IPS DF 4.7 (cell line): Measurements from ENCODE around the gene RACGAP1.

Experiments used
- DNase-seq: peaks from one replicate; pipeline ENCODE4 v3.0.0-alpha.2; 2013; ENCODE audit warnings: low spot score; ENCODE audit errors: extremely low read depth

The RACGAP1 gene

DNA sequence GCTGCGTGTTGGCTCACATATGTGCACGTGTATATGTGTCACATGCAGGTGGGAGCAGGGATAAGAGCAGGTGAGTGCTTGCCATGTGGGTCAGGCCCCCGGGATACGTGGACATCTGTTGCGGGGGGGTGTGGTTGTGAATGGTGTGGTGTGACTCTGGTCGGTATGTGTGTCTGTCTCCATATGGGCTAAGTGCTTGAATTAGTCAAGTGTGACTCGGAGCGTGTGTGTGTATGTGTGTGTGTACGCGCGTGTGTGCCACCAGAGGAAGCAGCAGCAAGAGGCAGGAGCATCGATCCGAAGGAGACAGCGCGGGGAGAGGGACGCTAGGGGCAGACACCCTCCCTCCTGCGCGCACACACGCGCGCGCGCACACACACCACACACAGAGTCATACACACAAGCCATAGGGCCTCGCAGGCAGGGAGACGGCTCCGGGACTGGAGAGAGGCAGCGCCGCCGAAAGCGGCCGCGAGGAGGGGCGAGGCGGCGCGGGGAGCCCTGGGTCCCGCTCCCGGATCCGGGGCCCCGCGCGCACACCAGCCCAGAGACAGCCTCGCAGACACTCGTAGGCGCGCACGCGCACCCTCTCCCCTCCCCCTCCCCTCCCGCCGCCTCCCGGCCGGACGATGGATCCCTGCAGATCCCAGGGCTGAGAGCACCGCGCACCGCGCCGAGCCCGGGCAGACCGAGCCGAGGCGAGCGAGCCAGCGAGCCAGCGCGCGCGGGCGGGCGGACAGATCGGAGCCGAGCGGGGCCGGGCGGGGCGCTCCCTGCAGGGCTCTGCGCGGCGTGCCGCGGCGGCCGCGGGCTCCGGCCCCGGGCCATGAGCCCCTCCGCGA lies 31.9 kb upstream of the RACGAP1 start, which contains the start of gene ASIC1:
Gene ASIC1 (plus strand): TSS at position 597 of the 842 bp plus-strand sequence. CDS start 1,171 bp downstream, outside the sequence.
- no peak for DNase-seq

DNA sequence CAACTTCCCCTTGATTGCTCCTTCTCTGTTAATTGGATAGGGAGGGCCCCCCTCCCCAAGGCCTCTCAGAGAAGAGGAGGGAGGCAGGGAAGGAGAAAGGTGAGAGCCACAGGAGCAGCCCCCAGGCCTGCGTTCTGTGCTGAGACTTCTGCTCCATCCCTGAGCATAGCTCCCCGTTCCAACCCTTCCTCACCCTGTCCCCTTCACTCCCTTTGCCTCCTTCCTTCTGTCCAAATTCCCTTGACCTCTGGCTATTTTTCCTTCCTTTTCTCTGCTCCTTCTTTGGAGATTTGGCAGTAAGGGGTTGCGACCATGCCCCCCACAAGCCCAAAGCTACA lies 31.3 kb upstream of the RACGAP1 start:
- DNase-seq: no peak

DNA sequence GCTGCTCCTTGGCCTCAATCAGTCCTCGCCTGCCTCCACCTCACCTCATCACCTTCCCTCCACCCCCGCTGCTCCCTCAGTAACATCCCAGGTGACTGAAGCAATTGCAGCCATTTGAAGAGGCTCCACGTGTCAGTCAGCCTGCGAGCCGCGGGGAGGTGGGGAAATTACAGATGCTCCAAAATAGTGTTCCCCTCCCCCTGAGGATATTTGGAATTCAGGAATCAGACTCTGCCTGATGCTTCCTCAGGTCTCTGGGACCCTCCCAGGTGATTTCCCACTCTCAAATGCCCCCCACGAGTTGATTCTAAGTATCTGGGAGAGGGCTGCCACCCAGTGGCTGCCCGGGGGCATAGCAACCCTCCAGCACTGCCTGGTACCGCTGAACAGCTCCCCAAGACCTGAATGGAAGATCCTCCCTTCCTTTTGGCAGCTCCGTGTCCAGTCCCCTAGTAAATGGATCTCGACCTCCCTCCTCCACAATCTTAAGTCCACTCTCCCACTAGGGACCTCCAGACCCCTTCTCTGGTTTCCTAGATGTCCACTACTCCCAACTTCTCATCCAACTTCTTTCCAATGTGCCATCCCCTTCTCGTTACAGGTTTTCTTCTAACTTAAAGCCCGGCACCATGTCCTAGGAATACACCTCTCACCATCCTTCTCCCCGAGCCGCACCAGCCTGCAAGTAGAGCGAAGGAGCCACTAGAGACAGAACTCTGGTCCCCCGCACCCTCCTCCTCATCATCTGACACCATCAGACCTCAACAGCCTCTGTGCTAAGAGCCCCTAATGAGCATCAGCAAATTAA lies 30.7 kb upstream of the RACGAP1 start:
- DNase-seq: no peak

DNA sequence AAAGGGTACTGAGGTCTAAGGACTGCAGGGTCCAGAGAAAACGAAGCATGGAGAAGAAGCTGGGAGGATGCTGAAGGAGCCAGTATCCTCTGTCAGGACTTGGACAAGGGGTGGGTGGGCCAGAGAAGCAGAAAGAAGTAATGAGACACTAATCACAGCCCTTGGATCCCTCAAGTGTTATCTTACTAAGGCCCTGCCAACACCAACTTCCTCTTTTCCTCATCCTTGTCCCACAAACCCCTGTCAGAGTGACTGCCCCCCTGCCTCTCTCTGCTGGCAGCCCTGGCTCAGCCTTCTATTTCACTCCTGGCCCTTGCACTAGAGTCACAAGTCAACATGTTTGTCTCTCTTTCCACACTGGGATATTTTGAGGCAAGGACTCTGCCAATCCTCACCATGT lies 28.3 kb upstream of the RACGAP1 start:
- DNase-seq: no peak

DNA sequence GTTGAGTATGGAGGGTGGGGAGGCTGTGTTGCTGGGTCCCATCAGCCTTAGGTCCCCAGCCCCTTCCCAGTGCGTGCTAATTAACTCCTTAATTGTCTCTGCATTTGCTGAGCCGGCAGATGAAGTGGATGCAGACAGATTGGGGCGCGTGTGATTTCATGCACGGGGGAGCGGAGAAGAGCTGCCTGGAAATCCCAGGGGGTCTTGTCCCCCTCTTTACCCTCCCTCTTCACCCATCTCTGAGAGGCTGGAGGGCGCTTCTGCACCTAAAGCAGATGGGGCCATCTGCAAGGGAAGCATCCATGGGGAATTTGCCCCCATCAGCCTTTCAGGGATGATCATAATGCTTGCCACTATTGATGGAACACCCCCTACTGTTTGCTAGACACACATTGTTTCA lies 27.7 kb upstream of the RACGAP1 start:
- DNase-seq: no peak

DNA sequence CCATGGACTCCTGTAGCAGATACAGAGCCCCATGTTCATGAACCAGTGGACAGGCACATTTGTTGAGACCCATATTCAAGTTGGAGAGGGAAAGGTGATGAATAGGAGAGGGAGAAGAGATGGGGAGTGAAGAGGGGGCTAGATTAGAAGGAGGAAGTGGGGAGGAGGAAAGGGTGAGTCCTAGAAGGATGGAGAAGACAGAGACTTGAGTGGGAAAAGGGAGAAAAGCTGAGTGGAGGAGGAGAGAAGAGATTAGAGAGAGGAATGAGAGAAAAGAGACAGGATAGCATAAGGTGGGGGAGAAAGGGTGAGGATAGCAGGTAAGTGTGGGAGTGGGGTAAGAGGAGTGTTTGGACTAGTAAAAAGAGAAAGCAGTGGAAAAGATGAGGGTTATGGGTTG lies 27.2 kb upstream of the RACGAP1 start:
- no peak for DNase-seq

DNA sequence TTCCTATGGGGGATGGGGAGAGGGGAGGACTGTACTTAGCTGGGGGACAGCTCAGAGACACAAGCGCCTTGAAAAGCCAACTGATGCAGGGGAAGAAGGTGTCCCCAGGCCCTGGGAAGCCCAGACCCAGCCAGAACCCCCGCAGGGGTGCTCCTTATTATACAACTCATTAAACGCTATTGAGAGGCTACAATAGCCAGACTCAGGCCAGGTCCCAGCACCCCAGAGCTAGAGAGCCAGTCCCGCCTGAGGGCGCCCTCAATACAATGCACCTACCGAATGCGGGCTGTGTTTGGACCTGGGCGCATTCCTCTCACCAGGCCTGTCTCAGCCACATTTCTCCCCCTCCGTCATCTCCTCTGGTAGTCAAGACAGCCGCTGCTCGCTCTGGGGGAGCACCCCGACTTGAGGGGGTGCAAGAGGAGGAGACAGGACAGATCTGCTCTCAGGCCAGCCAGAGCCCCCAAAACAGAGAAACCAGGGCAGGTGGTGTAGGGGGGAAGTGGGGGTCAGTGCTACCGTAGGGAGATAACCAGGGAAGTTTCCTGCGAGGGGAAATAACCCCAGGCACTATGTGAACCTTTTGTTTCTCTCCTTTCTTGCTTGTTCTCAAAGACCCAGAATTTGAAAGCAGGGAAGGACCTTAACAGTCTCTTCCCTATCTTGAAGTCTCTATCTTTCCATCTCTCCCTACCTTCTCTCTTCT lies 26.0 kb upstream of the RACGAP1 start:
- DNase-seq: no peak

DNA sequence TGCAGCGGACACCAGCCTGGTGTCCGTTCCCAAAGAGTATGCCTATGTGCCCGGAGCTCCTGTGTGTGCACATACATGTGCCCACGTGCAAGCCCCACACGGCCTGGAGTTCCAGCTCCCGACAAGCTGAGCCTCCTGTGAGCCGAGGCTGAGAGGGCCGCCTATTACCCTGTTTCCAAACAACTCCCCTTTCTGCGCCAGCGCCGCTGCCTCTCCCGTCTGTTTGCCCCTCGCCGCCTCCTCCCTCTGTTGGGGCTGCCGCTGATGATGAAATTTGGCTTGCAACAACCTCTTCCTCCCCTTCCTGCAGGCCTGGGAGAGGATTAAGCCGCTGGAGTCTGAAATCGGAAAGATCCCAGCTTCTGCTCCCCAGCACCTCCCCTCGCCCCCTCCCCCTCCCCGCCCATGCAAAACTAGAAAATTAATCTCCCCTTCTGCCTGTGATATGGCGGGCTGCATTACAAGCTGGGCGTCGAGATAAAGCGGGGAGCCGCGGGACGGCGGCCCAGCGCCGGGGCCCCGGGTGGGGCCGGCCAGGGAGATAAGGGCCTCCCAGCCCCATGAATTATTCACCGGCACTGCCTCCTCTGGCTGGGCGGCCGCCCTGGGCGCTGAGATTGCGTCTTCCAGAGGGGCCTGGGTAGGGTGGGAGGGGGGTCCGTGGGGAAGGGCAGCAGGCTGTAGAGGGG lies 25.3 kb upstream of the RACGAP1 start:
- DNase-seq: no peak

DNA sequence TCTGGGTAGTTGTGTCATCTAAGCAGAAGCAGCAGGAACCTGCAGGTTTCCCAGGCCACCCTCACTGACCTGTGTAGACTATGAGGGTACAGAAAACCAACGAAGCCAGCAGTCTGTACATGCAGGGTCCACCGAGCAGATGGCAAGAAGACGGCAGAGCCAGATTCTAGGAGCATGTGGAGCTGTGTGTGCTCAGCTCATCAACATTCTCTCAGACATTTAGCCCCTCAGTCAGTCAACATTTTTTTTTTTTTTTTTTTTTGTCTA lies 24.8 kb upstream of the RACGAP1 start:
- DNase-seq: no peak

DNA sequence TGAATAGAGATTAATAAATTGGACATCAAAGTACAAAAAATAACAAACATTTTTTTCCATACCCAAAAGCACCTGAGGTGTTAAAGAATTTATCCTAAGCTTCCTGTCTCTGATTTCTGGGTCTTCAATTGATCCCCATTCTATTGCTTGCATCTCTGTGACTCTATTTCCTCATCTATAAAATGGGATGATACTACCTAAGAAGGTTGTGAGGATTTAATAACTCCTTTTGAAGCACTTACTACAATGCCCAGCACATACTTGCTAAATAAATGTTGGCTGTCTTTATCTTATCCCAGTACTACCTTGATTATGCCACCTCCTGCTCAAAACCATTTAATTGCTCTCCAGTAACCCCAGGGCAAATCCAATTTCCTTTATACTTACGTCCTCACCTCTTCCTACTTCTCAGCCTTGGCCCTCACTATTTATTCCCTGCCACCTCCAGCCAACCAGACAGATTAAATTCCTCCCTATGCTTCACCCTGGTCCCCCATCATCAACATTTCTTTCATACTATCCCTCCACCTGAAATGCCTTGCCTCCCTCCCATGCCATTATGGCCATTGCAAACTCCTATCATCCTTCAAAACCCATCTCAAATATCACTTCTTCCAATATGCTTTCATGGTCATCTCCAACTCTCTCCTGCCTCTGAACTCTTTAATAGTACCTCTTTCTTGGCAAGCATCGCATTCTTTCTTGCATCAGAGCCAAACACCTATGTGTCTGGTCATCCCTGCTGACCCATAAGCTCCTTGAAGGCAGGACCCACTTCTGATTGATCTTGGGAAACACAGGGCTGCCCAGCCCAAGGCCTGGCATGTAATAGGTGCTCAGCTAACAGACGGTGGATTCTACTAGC lies 24.2 kb upstream of the RACGAP1 start:
- DNase-seq: no peak

DNA sequence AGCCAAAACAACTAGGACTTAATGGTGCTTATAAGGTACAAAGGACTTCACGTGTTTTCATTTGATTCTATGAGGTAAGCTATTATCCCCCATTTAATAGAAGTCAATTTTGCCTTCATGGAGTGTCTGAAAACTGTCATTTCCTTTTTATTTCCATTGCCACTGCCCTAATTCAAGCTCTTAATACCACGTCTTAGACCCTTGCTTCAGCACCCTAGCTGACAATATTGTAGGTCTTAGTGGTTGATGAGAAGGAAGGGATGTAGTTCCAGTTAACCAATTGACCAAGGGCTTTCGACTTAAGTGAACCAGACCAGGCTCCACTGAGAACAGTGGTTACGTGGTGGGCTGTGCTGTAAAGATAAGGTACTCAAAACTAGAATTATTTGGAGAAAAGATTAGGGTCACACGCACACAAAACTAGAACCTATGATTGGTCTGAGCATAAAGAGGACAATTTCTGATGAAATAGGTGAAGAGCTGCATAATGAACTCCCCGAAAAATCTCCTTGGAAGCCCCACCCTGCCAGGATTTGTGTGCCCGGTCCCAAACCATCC lies 22.5 kb upstream of the RACGAP1 start:
- no peak for DNase-seq

DNA sequence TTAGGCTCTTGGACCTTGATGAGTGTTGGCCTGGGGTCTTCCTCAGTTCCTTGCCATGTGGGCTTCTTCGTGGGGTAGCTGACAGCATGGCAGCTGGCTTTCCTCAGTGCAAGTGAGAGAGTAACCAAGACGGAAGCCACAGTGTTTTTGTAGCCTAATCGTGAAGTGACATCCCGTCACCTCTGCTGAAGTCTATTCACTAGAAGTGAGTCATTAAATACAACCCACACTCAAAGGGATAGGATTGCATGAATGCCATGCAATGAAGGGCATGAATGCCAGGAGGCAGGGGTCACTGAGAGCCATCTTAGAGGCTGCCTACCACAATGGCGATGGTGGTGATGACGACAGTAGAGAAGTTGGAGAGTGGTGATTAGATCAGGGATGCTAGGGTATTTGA lies 18.6 kb upstream of the RACGAP1 start:
- no peak for DNase-seq

DNA sequence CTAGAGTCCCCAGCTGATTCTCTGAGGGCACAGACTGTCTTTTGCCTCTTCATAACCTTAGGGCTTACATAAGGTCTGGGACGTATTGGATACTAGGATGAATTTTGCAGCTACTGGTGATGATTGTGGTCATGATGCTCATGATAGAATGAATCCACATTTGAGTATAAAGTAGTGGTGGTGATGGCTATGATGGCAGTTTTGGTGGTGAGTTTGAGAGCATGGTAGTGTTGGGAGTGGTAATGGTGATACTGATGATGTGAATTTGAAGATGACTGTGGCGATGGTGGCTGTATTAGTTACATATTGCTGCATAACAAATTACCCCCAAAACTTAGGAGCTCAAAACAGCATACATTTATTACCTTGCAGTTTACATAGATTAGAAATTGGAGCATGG lies 18.0 kb upstream of the RACGAP1 start:
- DNase-seq: no peak

DNA sequence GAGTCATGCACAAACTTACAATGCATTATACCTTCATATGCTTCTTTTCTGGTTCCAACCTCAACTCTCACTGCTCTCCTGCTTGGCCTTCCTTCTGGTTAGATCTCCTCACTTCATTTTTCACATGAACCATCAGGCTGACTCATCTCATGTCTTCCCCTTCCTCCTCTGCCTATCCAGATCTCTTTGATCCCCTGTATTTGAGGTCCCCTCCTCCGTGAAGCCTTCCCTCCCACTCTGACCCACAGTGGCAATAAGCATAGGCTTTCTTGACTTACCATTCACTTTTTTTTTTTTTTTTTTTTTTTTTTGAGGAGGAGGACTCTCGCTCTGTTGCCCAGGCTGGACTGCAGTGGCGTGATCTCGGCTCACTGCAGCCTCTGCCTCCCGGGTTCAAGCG lies 17.4 kb upstream of the RACGAP1 start:
- DNase-seq: no peak

DNA sequence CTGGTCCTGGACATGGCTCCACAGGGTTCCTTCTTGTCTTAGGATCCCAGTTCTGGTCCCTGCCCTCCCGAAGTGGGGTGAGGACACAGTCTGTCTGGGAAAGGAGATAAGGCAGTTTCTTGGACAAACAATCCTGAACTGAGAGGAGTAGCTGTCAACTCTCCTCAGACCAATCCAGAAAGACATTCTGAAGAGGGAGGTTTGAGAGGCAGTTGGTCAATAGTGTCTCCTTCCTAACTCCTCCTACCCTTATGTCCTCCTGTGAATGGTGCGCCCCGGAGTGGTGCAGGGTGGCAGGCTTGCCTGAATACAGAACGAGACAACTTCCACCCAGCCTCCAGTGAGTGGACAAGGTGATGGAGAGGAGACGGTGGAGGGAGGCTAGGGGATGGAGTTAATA lies 16.7 kb upstream of the RACGAP1 start:
- no peak for DNase-seq

DNA sequence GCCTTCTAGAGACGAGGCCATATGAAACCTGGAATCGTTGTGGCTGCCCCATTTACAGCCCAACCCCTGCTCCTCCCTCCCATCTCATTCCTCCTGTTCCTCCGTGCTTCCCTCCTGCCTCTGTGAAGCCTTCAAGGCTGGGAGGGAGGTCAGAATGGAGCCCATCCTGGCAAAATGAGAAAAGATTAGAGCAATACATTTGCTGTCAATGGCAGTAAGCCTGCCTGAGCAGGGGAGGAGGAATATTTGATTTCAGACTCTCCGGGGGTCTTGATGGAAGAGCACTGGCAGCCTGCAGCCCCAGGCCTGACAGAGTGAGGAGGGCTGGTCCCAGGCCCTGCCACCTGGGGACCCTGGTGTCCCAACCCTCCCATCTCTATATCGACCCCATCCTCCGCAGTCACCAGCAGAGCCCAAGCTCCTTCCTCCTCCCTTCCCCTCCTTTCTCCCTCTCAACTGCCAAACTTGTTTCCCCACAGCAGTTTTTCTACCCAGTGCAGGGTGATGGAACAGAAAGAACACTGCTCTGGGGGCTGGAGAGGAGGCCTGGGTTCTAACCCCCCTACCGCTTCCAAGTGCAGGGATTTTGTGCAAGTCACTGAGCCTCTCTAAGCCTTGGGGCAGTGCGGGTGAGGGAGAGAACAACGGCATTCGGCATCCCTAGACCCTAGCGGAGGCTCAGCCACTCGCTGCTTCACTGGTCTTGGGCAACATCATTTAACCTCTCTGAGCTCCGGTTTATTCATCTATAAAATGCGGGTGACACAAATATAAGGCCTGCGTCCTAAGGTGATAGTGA lies 16.0 kb upstream of the RACGAP1 start:
- DNase-seq: no peak

DNA sequence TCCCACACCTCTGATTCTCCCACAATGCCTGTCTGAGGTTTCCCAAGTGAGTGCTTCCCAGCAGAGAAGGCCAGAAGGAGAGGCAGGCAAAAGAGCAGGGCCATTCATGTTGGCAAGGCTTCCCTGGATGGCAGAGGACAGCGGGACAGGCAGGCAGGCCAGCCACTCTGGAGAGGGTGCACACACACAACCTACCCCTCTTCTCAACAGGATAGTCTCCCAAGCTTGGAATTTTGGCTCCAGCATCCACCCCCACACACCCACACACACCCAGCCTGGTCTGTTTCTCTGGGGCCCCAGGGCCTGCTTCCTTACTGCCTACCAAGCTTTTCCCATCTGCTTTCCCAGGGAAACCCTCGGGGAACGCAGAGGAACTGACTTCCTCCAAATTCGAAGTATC lies 15.4 kb upstream of the RACGAP1 start:
- DNase-seq: no peak

DNA sequence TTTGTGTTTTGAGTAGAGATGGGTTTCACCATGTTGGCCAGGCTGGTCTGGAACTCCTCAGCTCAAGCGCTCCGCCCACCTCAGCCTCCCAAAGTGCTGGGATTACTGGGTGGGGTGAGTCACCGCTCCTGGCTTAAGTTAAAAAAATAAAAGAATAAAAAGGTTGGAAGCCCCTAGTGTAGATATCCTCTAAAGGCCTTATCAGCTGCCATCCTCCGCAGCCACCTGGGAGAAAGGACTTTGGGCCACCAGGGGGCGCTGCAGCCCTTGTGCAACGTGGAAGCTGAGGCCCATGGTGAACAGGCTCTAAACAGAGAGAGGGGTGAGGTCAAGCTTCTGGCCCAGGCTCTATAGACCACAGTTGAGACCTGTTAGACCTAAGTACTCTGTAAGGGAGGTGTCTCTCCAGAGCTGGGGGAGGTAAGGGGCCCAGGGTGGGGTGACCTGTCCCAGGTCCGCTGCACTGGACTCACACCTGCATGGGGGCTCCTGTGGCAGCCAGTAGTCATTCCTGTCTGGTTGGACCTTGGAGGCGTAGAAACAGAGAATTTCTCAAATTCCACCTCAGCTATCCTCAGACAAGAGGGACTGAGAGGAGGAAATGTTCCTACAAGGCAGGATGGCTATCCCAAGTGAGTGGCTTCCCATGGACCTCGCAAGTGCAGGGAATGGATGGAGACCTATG lies 14.0 kb upstream of the RACGAP1 start:
- no peak for DNase-seq

DNA sequence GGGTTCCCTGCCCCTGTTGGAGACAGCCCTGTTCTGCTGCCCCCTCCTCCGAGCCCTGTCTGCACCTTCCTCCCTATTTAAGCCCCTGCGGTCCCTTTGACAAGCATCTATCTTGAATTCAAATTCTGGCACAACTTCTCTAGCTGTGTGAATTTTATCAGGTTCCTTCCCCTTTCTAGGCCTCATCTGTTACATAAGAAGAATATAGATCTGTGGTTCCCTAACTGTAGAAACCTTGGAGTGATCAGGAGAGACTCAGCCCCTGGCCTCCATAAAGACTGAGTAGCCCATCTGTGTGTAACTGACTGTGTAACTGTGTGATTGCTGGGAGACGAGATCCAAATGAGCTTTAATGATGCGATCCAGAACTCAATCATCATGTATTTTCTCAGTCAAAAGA lies 13.0 kb upstream of the RACGAP1 start:
- no peak for DNase-seq
